PC-9 (cell line): ENCODE results near the gene DYRK4. TPM values are rescaled to one million over a fixed set of nuclear protein-coding genes. Genes with fewer than 3 reads are reported as not detected.

Experiments used
- BruUV-seq: library from RNA; stranded (reverse); fragments of 400-500 nt; replicated peaks from 2 replicates; lab custom pipeline; 2021; lab: Mats Ljungman, UMichigan
- CTCF ChIA-PET: fragments of 300-600 bp; sonication (Branson Sonifier 250); formaldehyde crosslinking; loops from one replicate; lab custom pipeline; 2022; ENCODE audit warnings: antibody characterized with exemption; lab: Charles Lee
- POLR2A ChIA-PET: fragments of 300-600 bp; sonication (Branson Sonifier 250); formaldehyde crosslinking; loops from one replicate; lab custom pipeline; 2022; ENCODE audit warnings: antibody characterized with exemption; ENCODE audit not compliant: unreplicated experiment; lab: Charles Lee
- DNase-seq, 2 experiments: peaks; one replicate each; pipeline versions ENCODE4 v3.0.0 to v3.0.0-alpha.2; 2015 to 2022; ENCODE audit warnings: mixed read lengths in 1 of 2
- H2AFZ ChIP-seq: fragments of 200-600 bp; sonication (generic); 2 replicates; pipeline ENCODE4 v1.8.1; 2017; ENCODE audit warnings: antibody characterized with exemption
- H3F3A ChIP-seq: fragments of 200-600 bp; sonication (generic); 2 replicates; pipeline ENCODE4 v1.8.1; 2017; ENCODE audit warnings: antibody characterized with exemption, mild to moderate bottlenecking, low read depth; ENCODE audit not compliant: insufficient read depth
- H3K27ac ChIP-seq: fragments of 200-600 bp; sonication (generic); 2 replicates; pipeline ENCODE4 v1.6.1; 2016; ENCODE audit warnings: mixed run types
- H3K27me3 ChIP-seq: fragments of 200-600 bp; sonication (generic); 2 replicates; pipeline ENCODE4 v1.6.1; 2016; ENCODE audit warnings: low read depth, mixed run types; ENCODE audit not compliant: insufficient read depth
- H3K36me3 ChIP-seq: fragments of 200-600 bp; sonication (generic); 2 replicates; pipeline ENCODE4 v1.6.1; 2016; ENCODE audit warnings: low read depth, mixed run types
- H3K4me1 ChIP-seq: fragments of 200-600 bp; sonication (generic); replicated peaks from 2 replicates; pipeline ENCODE4 v1.6.1; 2016; ENCODE audit warnings: mixed run types; ENCODE audit not compliant: insufficient read depth
- H3K4me2 ChIP-seq: fragments of 200-600 bp; sonication (generic); 2 replicates; pipeline ENCODE4 v1.6.1; 2017; ENCODE audit warnings: mixed run types
- H3K4me3 ChIP-seq: fragments of 200-600 bp; sonication (generic); 2 replicates; pipeline ENCODE4 v1.6.1; 2016; ENCODE audit warnings: mixed run types
- H3K79me2 ChIP-seq: fragments of 200-600 bp; sonication (generic); 2 replicates; pipeline ENCODE4 v1.6.1; 2017; ENCODE audit warnings: low read depth, mixed run types
- H3K9me2 ChIP-seq: fragments of 200-600 bp; sonication (generic); 2 replicates; pipeline ENCODE4 v1.8.1; 2017; ENCODE audit warnings: mild to moderate bottlenecking; ENCODE audit not compliant: insufficient read depth
- H3K9me3 ChIP-seq: fragments of 200-600 bp; sonication (generic); 2 replicates; pipeline ENCODE4 v1.8.1; 2016; ENCODE audit warnings: low read depth; ENCODE audit not compliant: insufficient read depth
- H4K20me1 ChIP-seq: fragments of 200-600 bp; sonication (generic); 2 replicates; pipeline ENCODE4 v1.8.1; 2017; ENCODE audit not compliant: insufficient read depth
- CTCF ChIP-seq: fragments of 200-600 bp; sonication (generic); conservative IDR thresholded peaks from 2 replicates; pipeline ENCODE4 v1.6.1; 2017; ENCODE audit warnings: mixed run types, antibody characterized with exemption, mild to moderate bottlenecking, moderate library complexity
- EZH2 ChIP-seq: fragments of 200-600 bp; sonication (generic); IDR thresholded peaks from 2 replicates; pipeline ENCODE4 v1.8.0; 2017; ENCODE audit warnings: antibody characterized with exemption, low read depth
- intact Hi-C: fragments of 100-400 bp; cut with micrococcal nuclease; formaldehyde crosslinking; loops from one replicate; pipeline ENCODE4 v1.10.0; 2022; ENCODE audit not compliant: unreplicated experiment
- total RNA-seq: library from RNA; stranded (reverse); gene quantifications from 2 replicates; pipeline ENCODE4 v1.2.3, GENCODE V29; 2021

DYRK4 gene
- total RNA-seq, 1 experiment from 2014 or later: 41.8 TPM

GRCh38 chr12:4591180-4591687 is 29.2 kb downstream of the DYRK4 start:
- POLR2A ChIA-PET: no interaction called here
- H3K4me1 ChIP-seq: no peaks in the 10 kb centered on the region

GRCh38 chr12:4595881-4596280 is 33.9 kb downstream of the DYRK4 start:
- Histone ChIP-seq H3K4me2 (no peak overlapping the region), H3K4me1 (no peaks in the 10 kb centered on the region), H3K4me3 (no peak overlapping the region), H3K79me2 (no peaks in the 10 kb centered on the region), H3K36me3 (no peaks in the 10 kb centered on the region), H3K27ac (no peak overlapping the region), H3F3A (no peaks in the 10 kb centered on the region), H2AFZ (no peak overlapping the region), H3K9me3 (no peaks in the 10 kb centered on the region), H3K27me3 (peaks cover 100% of the 10 kb centered on the region), H3K9me2 (no peaks in the 10 kb centered on the region), H4K20me1 (no peaks in the 10 kb centered on the region)
- POLR2A ChIA-PET: no interaction called here
- no TSS peak for BruUV-seq
- intact Hi-C loops: no loop called here
- DNase-seq: no peak
- TF ChIP-seq EZH2 (no peak), CTCF (no peak)
- CTCF ChIA-PET: no interaction called here

More at GRCh38 chr12:4591180-4591687, 29.2 kb downstream of the DYRK4 start:
- BruUV-seq: no TSS peak
- Histone ChIP-seq H3K36me3 (no peaks in the 10 kb centered on the region), H3K9me3 (no peaks in the 10 kb centered on the region), H3K27ac (no peak overlapping the region), H3K27me3 (peaks cover 99% of the 10 kb centered on the region), H3K4me2 (no peak overlapping the region), H3F3A (no peaks in the 10 kb centered on the region), H3K79me2 (no peaks in the 10 kb centered on the region), H4K20me1 (no peaks in the 10 kb centered on the region), H3K4me3 (no peak overlapping the region), H3K9me2 (no peaks in the 10 kb centered on the region), H2AFZ (no peak overlapping the region)
- intact Hi-C loops: no loop called here
- TF ChIP-seq EZH2 (no peak), CTCF (no peak)
- CTCF ChIA-PET: no interaction called here
- peak in 1 of 2 experiments; percentile 31 for DNase-seq

GRCh38 chr12:4603421-4603820 is 41.4 kb downstream of the DYRK4 start:
- no peak for TF ChIP-seq EZH2
- TF ChIP-seq CTCF: no peak
- no TSS peak for BruUV-seq
- Histone ChIP-seq H3K4me3 (no peak overlapping the region), H4K20me1 (no peaks in the 10 kb centered on the region), H3K9me3 (no peaks in the 10 kb centered on the region), H3K79me2 (no peaks in the 10 kb centered on the region), H3K4me2 (no peak overlapping the region), H2AFZ (no peak overlapping the region), H3F3A (no peaks in the 10 kb centered on the region), H3K9me2 (no peaks in the 10 kb centered on the region), H3K36me3 (no peaks in the 10 kb centered on the region), H3K27me3 (peaks cover 55% of the 10 kb centered on the region), H3K4me1 (peaks cover 9% of the 10 kb centered on the region; the same call in 1 of the 2 replicates), H3K27ac (no peak overlapping the region)
- ChIA-PET POLR2A (no interaction called here), CTCF (interaction anchor here (0.5 kb wide), 1 partner anchor 83 kb away, joined by 4 read pairs; no protein-coding TSS in a partner anchor)
- no peak for DNase-seq
- intact Hi-C loops: no loop called here
